ENCODE measurements around the gene TAS2R20. TPM values are rescaled to one million over a fixed set of nuclear protein-coding genes. Genes with fewer than 3 reads are reported as not detected.

Gene TAS2R20
- total and polyA plus RNA-seq, 2 experiments from 2014 or later, result 3.9 TPM; not detected in 1

DNA sequence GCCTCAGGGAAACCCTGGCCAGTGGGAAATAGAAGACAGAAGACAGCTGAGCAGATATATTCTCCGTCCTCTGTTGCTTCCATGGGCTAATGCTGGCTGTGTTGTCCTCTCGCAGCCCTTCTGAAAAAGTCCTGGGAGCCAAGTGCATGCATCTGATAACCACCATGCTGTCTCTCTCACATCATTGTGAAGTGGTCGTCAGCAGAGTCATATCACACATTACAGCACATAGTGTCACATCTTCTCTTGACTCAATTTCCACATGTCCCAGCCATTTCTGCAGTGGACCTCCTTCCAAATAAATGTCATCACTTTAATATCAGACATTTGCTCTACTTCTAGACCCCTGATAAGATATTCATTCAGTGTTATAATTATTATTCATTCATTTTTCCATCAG, 3.8 kb downstream of the TAS2R20 start (continued):
- TF ChIP-seq NANOG (IDR thresholded peaks at IDR 0.05; ENCODE audit: borderline replicate concordance) (no peak), ZNF114 (CRISPR knock-in tag; IDR thresholded peaks at IDR 0.05) (no peak)

- peaks cover 9% of the 10 kb centered on the region; the same call in 2 of the 3 replicates for H3K36me3 Mint-ChIP-seq (ENCODE audit: low read depth)
- no peaks in the 10 kb centered on the region for H4K20me1 ChIP-seq (replicated peaks; ENCODE audit: insufficient read depth)
- ATAC-seq, result no peak
Observed at GRCh38 chr12:10989107-10989506, 9.0 kb downstream of the TAS2R20 start.

More at GRCh38 chr12:10989107-10989506, 9.0 kb downstream of the TAS2R20 start:
- H3K27ac Mint-ChIP-seq, result no peak overlapping the region
- H2AFZ ChIP-seq, result no peak overlapping the region
- H3K36me3 ChIP-seq (ENCODE audit: insufficient read depth), result no peaks in the 10 kb centered on the region
- TF ChIP-seq, protein P1, sequence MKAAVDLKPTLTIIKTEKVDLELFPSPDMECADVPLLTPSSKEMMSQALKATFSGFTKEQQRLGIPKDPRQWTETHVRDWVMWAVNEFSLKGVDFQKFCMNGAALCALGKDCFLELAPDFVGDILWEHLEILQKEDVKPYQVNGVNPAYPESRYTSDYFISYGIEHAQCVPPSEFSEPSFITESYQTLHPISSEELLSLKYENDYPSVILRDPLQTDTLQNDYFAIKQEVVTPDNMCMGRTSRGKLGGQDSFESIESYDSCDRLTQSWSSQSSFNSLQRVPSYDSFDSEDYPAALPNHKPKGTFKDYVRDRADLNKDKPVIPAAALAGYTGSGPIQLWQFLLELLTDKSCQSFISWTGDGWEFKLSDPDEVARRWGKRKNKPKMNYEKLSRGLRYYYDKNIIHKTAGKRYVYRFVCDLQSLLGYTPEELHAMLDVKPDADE (IDR thresholded peaks at IDR 0.05), result no peak
- TF ChIP-seq STAT1 (IDR thresholded peaks at IDR 0.05; ENCODE audit: unreplicated experiment) (no peak), ZNF331 (CRISPR knock-in tag; IDR thresholded peaks at IDR 0.05; ENCODE audit: low read depth) (no peak), POLR2AphosphoS5 (IDR thresholded peaks at IDR 0.05; ENCODE audit: low read depth) (no peak), ZNF114 (CRISPR knock-in tag; IDR thresholded peaks at IDR 0.05) (no peak), EZH2phosphoT487 (IDR thresholded peaks at IDR 0.05; ENCODE audit: unreplicated experiment) (no peak), JUNB (IDR thresholded peaks at IDR 0.05; ENCODE audit: unreplicated experiment) (no peak), NANOG (IDR thresholded peaks at IDR 0.05; ENCODE audit: borderline replicate concordance) (no peak), EZH2 (IDR thresholded peaks at IDR 0.05; ENCODE audit: low read depth, unreplicated experiment) (no peak), CREB1 (CRISPR knock-in tag; IDR thresholded peaks at IDR 0.05; ENCODE audit: low read depth) (no peak)
- TF ChIP-seq, protein P2, sequence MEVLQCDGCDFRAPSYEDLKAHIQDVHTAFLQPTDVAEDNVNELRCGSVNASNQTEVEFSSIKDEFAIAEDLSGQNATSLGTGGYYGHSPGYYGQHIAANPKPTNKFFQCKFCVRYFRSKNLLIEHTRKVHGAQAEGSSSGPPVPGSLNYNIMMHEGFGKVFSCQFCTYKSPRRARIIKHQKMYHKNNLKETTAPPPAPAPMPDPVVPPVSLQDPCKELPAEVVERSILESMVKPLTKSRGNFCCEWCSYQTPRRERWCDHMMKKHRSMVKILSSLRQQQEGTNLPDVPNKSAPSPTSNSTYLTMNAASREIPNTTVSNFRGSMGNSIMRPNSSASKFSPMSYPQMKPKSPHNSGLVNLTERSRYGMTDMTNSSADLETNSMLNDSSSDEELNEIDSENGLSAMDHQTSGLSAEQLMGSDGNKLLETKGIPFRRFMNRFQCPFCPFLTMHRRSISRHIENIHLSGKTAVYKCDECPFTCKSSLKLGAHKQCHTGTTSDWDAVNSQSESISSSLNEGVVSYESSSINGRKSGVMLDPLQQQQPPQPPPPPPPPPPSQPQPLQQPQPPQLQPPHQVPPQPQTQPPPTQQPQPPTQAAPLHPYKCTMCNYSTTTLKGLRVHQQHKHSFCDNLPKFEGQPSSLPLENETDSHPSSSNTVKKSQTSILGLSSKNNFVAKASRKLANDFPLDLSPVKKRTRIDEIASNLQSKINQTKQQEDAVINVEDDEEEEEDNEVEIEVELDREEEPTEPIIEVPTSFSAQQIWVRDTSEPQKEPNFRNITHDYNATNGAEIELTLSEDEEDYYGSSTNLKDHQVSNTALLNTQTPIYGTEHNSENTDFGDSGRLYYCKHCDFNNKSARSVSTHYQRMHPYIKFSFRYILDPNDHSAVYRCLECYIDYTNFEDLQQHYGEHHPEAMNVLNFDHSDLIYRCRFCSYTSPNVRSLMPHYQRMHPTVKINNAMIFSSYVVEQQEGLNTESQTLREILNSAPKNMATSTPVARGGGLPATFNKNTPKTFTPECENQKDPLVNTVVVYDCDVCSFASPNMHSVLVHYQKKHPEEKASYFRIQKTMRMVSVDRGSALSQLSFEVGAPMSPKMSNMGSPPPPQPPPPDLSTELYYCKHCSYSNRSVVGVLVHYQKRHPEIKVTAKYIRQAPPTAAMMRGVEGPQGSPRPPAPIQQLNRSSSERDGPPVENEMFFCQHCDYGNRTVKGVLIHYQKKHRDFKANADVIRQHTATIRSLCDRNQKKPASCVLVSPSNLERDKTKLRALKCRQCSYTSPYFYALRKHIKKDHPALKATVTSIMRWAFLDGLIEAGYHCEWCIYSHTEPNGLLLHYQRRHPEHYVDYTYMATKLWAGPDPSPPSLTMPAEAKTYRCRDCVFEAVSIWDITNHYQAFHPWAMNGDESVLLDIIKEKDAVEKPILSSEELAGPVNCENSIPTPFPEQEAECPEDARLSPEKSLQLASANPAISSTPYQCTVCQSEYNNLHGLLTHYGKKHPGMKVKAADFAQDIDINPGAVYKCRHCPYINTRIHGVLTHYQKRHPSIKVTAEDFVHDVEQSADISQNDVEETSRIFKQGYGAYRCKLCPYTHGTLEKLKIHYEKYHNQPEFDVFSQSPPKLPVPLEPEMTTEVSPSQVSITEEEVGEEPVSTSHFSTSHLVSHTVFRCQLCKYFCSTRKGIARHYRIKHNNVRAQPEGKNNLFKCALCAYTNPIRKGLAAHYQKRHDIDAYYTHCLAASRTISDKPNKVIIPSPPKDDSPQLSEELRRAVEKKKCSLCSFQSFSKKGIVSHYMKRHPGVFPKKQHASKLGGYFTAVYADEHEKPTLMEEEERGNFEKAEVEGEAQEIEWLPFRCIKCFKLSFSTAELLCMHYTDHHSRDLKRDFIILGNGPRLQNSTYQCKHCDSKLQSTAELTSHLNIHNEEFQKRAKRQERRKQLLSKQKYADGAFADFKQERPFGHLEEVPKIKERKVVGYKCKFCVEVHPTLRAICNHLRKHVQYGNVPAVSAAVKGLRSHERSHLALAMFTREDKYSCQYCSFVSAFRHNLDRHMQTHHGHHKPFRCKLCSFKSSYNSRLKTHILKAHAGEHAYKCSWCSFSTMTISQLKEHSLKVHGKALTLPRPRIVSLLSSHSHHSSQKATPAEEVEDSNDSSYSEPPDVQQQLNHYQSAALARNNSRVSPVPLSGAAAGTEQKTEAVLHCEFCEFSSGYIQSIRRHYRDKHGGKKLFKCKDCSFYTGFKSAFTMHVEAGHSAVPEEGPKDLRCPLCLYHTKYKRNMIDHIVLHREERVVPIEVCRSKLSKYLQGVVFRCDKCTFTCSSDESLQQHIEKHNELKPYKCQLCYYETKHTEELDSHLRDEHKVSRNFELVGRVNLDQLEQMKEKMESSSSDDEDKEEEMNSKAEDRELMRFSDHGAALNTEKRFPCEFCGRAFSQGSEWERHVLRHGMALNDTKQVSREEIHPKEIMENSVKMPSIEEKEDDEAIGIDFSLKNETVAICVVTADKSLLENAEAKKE (CRISPR knock-in tag; IDR thresholded peaks at IDR 0.05), result no peak
- TF ChIP-seq, protein P3, sequence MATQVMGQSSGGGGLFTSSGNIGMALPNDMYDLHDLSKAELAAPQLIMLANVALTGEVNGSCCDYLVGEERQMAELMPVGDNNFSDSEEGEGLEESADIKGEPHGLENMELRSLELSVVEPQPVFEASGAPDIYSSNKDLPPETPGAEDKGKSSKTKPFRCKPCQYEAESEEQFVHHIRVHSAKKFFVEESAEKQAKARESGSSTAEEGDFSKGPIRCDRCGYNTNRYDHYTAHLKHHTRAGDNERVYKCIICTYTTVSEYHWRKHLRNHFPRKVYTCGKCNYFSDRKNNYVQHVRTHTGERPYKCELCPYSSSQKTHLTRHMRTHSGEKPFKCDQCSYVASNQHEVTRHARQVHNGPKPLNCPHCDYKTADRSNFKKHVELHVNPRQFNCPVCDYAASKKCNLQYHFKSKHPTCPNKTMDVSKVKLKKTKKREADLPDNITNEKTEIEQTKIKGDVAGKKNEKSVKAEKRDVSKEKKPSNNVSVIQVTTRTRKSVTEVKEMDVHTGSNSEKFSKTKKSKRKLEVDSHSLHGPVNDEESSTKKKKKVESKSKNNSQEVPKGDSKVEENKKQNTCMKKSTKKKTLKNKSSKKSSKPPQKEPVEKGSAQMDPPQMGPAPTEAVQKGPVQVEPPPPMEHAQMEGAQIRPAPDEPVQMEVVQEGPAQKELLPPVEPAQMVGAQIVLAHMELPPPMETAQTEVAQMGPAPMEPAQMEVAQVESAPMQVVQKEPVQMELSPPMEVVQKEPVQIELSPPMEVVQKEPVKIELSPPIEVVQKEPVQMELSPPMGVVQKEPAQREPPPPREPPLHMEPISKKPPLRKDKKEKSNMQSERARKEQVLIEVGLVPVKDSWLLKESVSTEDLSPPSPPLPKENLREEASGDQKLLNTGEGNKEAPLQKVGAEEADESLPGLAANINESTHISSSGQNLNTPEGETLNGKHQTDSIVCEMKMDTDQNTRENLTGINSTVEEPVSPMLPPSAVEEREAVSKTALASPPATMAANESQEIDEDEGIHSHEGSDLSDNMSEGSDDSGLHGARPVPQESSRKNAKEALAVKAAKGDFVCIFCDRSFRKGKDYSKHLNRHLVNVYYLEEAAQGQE (IDR thresholded peaks at IDR 0.05; ENCODE audit: unreplicated experiment), result no peak
- TF ChIP-seq, protein P4, sequence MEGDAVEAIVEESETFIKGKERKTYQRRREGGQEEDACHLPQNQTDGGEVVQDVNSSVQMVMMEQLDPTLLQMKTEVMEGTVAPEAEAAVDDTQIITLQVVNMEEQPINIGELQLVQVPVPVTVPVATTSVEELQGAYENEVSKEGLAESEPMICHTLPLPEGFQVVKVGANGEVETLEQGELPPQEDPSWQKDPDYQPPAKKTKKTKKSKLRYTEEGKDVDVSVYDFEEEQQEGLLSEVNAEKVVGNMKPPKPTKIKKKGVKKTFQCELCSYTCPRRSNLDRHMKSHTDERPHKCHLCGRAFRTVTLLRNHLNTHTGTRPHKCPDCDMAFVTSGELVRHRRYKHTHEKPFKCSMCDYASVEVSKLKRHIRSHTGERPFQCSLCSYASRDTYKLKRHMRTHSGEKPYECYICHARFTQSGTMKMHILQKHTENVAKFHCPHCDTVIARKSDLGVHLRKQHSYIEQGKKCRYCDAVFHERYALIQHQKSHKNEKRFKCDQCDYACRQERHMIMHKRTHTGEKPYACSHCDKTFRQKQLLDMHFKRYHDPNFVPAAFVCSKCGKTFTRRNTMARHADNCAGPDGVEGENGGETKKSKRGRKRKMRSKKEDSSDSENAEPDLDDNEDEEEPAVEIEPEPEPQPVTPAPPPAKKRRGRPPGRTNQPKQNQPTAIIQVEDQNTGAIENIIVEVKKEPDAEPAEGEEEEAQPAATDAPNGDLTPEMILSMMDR (conservative IDR thresholded peaks at IDR 0.05; ENCODE audit: low read depth in 2 of 2), result no peak
- no peaks in the 10 kb centered on the region for H3F3A ChIP-seq (replicated peaks; ENCODE audit: low read depth)
- peaks cover 2% of the 10 kb centered on the region for H3K27me3 Mint-ChIP-seq (ENCODE audit: insufficient read depth, low read depth, poor library complexity)
- H3K9me3 Mint-ChIP-seq, result peaks cover 2% of the 10 kb centered on the region; the same call in 1 of the 3 replicates
- H3K27ac ChIP-seq (ENCODE audit: low read depth), result no peak overlapping the region
- H3K27me3 ChIP-seq (ENCODE audit: insufficient read depth), result no peaks in the 10 kb centered on the region
- H3K4me3 ChIP-seq, result no peak overlapping the region
- no peak overlapping the region for H3K4me3 Mint-ChIP-seq
- no peak for DNase-seq (ENCODE audit: low spot score)
- H3K4me2 ChIP-seq, result no peak overlapping the region
- peaks cover 5% of the 10 kb centered on the region; the same call in 1 of the 2 replicates for H3K9me2 ChIP-seq (ENCODE audit: insufficient read depth)
- no peaks in the 10 kb centered on the region for H3K4me1 ChIP-seq (ENCODE audit: insufficient read depth)
- peaks cover 3% of the 10 kb centered on the region; the same call in 2 of the 3 replicates for H3K4me1 Mint-ChIP-seq
- no peaks in the 10 kb centered on the region for H3K79me2 ChIP-seq (replicated peaks; ENCODE audit: insufficient read depth)
